Measurements from ENCODE around the gene SPAG16.
"Not testable (repeated sequence)": the region's sequence is repeated elsewhere in the genome, so short reads cannot be mapped to it uniquely, and the experiment has no call there.

Gene SPAG16

GRCh38 chr2:214038186-214038585 is 753.9 kb downstream of the SPAG16 start:
- H3K27ac ChIP-seq, result no peak overlapping the region
- TF ChIP-seq CTCF (conservative IDR thresholded peaks at IDR 0.05) (no peak), ZFX (IDR thresholded peaks at IDR 0.05) (no peak)

GRCh38 chr2:214050731-214051130 is 766.5 kb downstream of the SPAG16 start:
- TF ChIP-seq ZFX (IDR thresholded peaks at IDR 0.05) (no peak), CTCF (conservative IDR thresholded peaks at IDR 0.05) (no peak)
- no peak overlapping the region for H3K27ac ChIP-seq

- TF ChIP-seq ZFX (IDR thresholded peaks at IDR 0.05) (no peak), CTCF (conservative IDR thresholded peaks at IDR 0.05) (no peak)
- no peak overlapping the region for H3K27ac ChIP-seq
Observed at GRCh38 chr2:214051585-214051984, 767.3 kb downstream of the SPAG16 start.

- H3K27ac ChIP-seq, result no peak overlapping the region
- no peak for TF ChIP-seq ZFX (IDR thresholded peaks at IDR 0.05)
- no peak for TF ChIP-seq CTCF (conservative IDR thresholded peaks at IDR 0.05)
Observed at GRCh38 chr2:214052235-214052634, 768.0 kb downstream of the SPAG16 start.

GRCh38 chr2:214057986-214058385 is 773.7 kb downstream of the SPAG16 start:
- TF ChIP-seq ZFX (IDR thresholded peaks at IDR 0.05), result no peak
- no peak for TF ChIP-seq CTCF (conservative IDR thresholded peaks at IDR 0.05)
- H3K27ac ChIP-seq, result no peak overlapping the region

GRCh38 chr2:214062279-214062678 is 778.0 kb downstream of the SPAG16 start:
- not testable (repeated sequence) for H3K27ac ChIP-seq

GRCh38 chr2:214064471-214064870 is 780.2 kb downstream of the SPAG16 start:
- TF ChIP-seq CTCF (conservative IDR thresholded peaks at IDR 0.05) (no peak), ZFX (IDR thresholded peaks at IDR 0.05) (no peak)
- no peak overlapping the region for H3K27ac ChIP-seq

GRCh38 chr2:214066862-214067261 is 782.6 kb downstream of the SPAG16 start:
- no peak overlapping the region for H3K27ac ChIP-seq
- TF ChIP-seq CTCF (conservative IDR thresholded peaks at IDR 0.05), result no peak
- TF ChIP-seq ZFX (IDR thresholded peaks at IDR 0.05), result no peak
